GM19043 (cell line): ENCODE results near the gene GPSM1.
"Not testable (repeated sequence)": the region's sequence is repeated elsewhere in the genome, so short reads cannot be mapped to it uniquely, and the experiment has no call there.

ENCODE experiments used
- ATAC-seq: cut with Tn5 transposase; IDR thresholded peaks from one replicate; pipeline ENCODE4 v1.9.1; 2021; ENCODE audit warnings: low read depth; ENCODE audit not compliant: unreplicated experiment

GPSM1 gene

GRCh38 chr9:136341769-136342168 lies 14.4 kb downstream of the GPSM1 start:
- no peak for ATAC-seq

- ATAC-seq, result no peak
Observed at GRCh38 chr9:136342181-136343120, 15.1 kb downstream of the GPSM1 start.

DNA sequence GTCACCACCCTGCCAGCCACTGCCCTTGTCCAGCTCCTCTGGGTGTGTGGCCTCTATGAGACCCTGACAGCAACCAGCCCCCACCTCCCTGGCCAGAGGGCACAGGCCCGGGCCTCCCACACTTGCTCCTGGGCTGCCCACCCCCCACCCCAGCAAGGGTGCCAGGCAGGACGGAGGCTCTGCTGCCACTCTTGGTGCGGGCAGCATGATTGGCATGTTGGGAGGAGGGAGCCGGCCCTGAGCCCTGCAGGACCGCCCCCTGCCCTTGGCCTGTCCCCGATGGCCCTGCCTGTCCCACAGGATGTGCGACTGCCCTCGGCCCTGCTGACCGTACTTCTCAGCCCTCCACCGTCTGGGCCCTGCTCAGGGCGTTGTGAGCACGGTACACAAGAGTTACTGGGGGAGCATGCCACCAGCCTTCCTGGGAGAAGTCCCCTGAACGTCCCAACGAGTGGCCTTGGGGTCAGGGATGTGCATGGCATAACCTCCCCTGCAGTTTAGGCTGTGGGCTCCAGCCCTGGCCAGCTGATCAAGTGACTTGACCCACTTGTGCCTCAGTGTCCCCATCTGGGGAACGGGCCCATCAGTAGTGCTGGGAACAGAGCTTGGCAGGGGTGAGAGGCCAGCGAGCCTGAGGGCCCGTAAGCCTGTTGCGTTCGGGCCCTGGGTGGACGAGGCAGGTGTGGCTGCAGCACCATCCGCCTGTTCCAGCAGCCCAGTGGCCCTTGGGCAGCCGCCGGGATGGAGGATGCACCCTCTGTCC lies 16.0 kb downstream of the GPSM1 start:
- no peak for ATAC-seq

DNA sequence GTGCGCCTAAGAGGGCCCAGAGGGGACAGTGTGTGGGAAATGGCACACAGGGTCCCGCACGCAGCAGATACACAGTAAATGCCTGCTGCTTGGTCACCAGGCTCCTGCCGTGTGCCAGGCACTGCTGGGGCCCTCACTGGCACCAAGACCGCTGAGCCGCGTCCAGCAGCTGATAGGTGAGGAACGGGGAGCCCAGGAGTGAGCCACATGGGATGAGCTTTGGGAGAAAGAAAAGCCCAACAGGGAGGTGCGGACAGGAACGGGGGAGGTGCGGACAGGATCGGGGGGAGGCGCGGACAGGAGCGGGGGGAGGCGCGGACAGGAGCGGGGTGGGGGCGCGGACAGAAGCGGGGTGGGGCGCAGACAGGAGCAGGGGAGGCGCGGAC lies 16.5 kb downstream of the GPSM1 start:
- ATAC-seq, result no peak

GRCh38 chr9:136344544-136345280 lies 17.4 kb downstream of the GPSM1 start:
- ATAC-seq, result no peak

DNA sequence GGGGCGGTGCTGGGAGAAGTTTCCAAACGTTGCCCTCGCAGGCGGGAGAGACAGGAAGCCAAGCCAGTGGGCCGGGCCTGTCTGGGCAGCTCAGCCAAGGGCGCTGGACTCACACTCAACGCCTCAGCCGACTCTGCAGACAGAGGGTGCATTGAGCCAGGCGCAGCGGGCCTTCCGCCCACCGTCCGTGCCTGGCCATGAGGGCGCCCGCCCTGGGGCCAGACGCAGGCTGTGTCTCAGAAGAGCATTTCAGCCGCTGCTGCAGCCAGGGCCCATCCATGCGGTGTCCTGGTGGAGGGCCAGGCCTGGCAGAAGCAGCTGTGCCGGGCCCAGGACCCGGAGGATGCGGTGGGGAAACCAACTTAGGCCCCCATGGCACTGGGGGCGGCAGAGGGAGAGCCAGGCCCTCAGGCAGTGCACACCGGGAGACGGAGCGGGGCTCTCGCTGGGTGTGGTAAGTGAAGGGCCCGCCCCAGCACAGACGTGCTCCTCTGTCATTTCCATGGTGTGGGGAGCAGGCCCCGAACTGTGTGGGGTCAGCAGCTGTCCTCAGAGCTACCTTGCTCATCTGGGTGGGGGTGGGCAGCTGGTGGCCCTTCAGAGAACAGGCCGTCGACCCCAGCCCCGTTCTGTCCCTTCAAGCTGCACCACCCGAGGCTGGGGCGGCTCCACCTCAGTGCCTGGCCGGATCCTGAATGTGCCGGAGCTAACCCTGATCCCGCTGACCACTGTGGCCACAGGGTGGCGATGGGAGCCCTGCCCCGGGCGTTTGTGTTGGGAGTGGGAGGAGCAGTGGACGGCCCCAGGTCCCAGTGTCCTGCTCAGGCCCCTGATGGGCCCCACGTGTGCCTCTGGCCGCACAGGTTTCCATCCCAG lies 18.2 kb downstream of the GPSM1 start:
- no peak for ATAC-seq

- no peak for ATAC-seq
Observed at GRCh38 chr9:136346157-136346481, 18.8 kb downstream of the GPSM1 start.

- no peak for ATAC-seq
Observed at GRCh38 chr9:136346927-136347465, 19.7 kb downstream of the GPSM1 start.

DNA sequence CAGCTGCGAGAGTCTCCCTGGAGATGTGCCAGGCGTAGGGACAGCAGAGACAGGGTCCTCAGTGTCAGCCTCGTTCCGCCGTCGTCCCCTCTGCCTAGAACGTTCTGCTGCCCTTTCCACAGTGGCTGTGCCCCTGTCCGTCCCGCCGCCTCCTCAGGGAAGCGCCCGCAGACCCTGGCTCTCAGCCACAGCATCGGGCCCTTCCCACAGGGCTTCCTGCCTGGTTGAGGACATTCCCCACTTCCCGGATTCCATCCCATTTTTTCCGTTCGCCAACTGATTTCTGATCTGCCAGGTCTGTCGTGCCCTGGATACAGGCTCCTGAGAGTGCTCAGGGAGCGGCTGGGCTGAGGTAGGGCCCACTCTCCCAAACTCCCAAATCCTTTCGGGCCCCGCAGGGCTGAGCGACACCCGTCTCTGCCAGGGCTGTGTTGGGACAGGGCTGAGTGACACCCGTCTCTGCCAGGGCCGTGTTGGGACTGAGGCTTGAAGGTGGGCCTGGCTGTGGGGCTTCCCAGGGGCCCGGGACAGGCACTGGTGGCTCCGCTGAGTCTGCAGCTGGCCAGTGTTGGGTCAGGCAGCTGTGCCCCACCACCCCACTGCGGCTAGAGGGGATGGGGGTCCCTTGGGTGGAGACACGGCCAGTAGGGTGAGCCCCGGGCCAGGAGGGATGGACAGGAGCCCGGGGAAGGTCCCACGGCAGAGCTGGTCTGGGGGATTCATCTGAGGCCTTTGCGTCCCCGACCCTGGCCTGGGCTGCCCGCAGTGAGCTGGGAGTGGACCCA lies 20.3 kb downstream of the GPSM1 start:
- ATAC-seq, result no peak

DNA sequence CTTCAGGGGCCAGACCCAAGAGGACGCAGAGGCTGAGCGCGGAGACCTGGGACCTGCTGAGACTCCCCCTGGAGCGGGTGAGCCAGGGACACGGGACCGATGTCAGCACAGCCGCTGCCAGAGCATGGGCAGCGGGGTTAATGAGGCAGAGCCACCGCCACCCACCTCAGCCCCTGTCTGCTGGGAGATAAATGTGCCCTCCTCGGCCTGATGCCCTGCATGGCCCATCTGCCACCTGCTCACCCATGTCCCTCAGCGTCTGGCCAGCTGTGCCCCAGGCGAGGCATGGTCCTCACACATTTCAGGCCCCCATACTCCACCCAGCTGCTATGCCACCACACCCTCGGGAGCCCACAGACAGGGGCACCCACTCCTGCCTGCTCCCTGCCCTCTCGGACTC lies 21.4 kb downstream of the GPSM1 start:
- no peak for ATAC-seq

GRCh38 chr9:136349546-136349945 lies 22.2 kb downstream of the GPSM1 start:
- ATAC-seq, result no peak

GRCh38 chr9:136351252-136351800 lies 24.0 kb downstream of the GPSM1 start:
- ATAC-seq, result no peak

- ATAC-seq, result not testable (repeated sequence)
Observed at GRCh38 chr9:136351868-136352267, 24.5 kb downstream of the GPSM1 start.

DNA sequence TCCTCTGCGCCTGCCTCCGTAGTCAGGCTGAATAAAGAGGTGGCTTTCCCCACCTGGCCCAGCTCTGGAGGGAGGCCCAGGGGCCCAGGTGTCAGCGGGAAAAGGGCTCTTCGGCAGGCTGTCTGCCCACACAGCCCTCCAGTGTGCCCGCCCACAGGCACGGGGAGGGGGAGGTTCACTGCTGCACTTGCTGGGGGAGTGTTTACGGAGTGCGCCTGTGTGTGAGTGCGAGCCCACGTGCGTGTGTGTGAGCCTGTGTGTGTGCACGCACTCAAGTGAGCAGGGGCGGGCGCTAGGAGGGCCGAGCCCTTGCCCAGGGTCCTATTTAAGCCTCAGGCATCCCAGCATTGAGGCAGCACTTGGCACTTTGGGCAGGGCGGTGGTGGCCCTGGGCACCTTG lies 25.3 kb downstream of the GPSM1 start:
- ATAC-seq, result no peak

GRCh38 chr9:136353088-136353487 lies 25.7 kb downstream of the GPSM1 start:
- no peak for ATAC-seq

DNA sequence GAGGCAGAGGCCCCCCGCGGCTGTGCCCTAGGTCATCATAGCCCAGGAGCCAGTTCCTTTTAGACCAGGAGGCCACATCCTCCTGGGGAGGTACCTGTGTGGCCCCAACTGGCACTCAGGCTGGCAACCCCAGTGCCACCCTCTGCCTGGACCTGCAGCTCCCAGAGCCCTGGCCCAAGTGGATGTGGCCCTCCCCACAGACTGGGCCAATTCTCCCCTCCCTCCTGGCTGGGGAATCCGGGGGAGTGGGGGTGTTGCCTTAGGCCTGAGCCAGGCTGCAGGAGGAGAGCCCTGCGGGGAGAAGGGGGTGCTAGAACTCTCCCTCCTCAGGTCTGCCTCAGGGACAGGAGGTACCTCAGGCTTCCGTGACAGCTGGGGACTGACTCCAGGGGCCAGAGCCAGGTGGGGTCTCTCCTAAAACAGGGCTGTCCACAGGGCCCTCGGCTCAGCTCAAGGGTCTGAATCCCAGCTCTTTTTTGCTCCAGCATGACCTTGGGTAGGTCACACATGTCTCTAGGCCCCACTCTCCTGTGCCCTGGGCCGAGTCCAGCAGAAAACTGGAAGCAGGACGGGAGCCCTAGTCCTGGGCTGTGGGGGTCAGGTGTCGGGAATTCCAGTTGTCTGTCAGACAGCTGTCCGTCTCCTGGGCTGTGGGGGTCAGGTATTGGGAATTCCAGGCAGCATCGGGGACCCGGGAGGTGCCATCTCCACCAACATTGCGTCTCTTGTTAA lies 26.6 kb downstream of the GPSM1 start:
- ATAC-seq, result no peak

- no peak for ATAC-seq
Observed at GRCh38 chr9:136354592-136355085, 27.3 kb downstream of the GPSM1 start.
